Measurements from ENCODE around the gene NPHP4. TPM values are rescaled to one million over a fixed set of nuclear protein-coding genes. Genes with fewer than 3 reads are reported as not detected.

The NPHP4 gene
- polyA plus RNA-seq, 2 donors, result 2.9 to 4.4 TPM

GRCh38 chr1:6012529-6013318, 20.5 kb upstream of the NPHP4 start:
- H3K36me3 ChIP-seq (ENCODE audit: control insufficient read depth in 2 of 2, insufficient read depth in 2 of 2, low read length in 1 of 2), result peaks cover 0 to 2% of the 10 kb centered on the region in 2 donors
- peaks cover 0 to 11% of the 10 kb centered on the region in 2 donors for H3K4me1 ChIP-seq (ENCODE audit: control insufficient read depth in 2 of 2, insufficient read depth in 2 of 2, low read length in 1 of 2)
- H3K27ac ChIP-seq (ENCODE audit: low read depth in 2 of 2, low read length in 1 of 2), result no peak overlapping the region
- 83 to 88% methylated on average over 16 to 17 of the region's 17 CpGs for WGBS, 2 donors
- no peak overlapping the region for H3K4me3 ChIP-seq (ENCODE audit: low read depth in 1 of 2, low read length in 2 of 2)
- no peaks in the 10 kb centered on the region for H3K27me3 ChIP-seq (ENCODE audit: control insufficient read depth in 1 of 2, insufficient read depth in 2 of 2, low read length in 2 of 2)
- no peaks in the 10 kb centered on the region for H3K9me3 ChIP-seq (ENCODE audit: control insufficient read depth in 2 of 2, insufficient read depth in 1 of 2, low read depth in 1 of 2, low read length in 1 of 2)

GRCh38 chr1:6011946-6012258, 19.7 kb upstream of the NPHP4 start:
- H3K4me3 ChIP-seq (ENCODE audit: low read depth in 1 of 2, low read length in 2 of 2), result no peak overlapping the region
- peaks cover 0 to 2% of the 10 kb centered on the region in 2 donors for H3K36me3 ChIP-seq (ENCODE audit: control insufficient read depth in 2 of 2, insufficient read depth in 2 of 2, low read length in 1 of 2)
- H3K9me3 ChIP-seq (ENCODE audit: control insufficient read depth in 2 of 2, insufficient read depth in 1 of 2, low read depth in 1 of 2, low read length in 1 of 2), result no peaks in the 10 kb centered on the region
- peaks cover 0 to 7% of the 10 kb centered on the region in 2 donors for H3K4me1 ChIP-seq (ENCODE audit: control insufficient read depth in 2 of 2, insufficient read depth in 2 of 2, low read length in 1 of 2)
- 97 to 98% methylated on average over 3 of the region's 3 CpGs for WGBS, 2 donors
- no peak overlapping the region for H3K27ac ChIP-seq (ENCODE audit: low read depth in 2 of 2, low read length in 1 of 2)
- H3K27me3 ChIP-seq (ENCODE audit: control insufficient read depth in 1 of 2, insufficient read depth in 2 of 2, low read length in 2 of 2), result no peaks in the 10 kb centered on the region

GRCh38 chr1:6011161-6011945, 19.1 kb upstream of the NPHP4 start:
- 75 to 86% methylated on average over 19 of the region's 19 CpGs for WGBS, 2 donors
- no peak overlapping the region for H3K27ac ChIP-seq (ENCODE audit: low read depth in 2 of 2, low read length in 1 of 2)
- peaks cover 0 to 4% of the 10 kb centered on the region in 2 donors for H3K4me1 ChIP-seq (ENCODE audit: control insufficient read depth in 2 of 2, insufficient read depth in 2 of 2, low read length in 1 of 2)
- no peaks in the 10 kb centered on the region for H3K9me3 ChIP-seq (ENCODE audit: control insufficient read depth in 2 of 2, insufficient read depth in 1 of 2, low read depth in 1 of 2, low read length in 1 of 2)
- H3K27me3 ChIP-seq (ENCODE audit: control insufficient read depth in 1 of 2, insufficient read depth in 2 of 2, low read length in 2 of 2), result no peaks in the 10 kb centered on the region
- H3K4me3 ChIP-seq (ENCODE audit: low read depth in 1 of 2, low read length in 2 of 2), result no peak overlapping the region
- peaks cover 0 to 2% of the 10 kb centered on the region in 2 donors for H3K36me3 ChIP-seq (ENCODE audit: control insufficient read depth in 2 of 2, insufficient read depth in 2 of 2, low read length in 1 of 2)

GRCh38 chr1:6010554-6010953, 18.3 kb upstream of the NPHP4 start:
- Histone ChIP-seq H3K36me3 (ENCODE audit: control insufficient read depth in 2 of 2, insufficient read depth in 2 of 2, low read length in 1 of 2) (peaks cover 0 to 2% of the 10 kb centered on the region in 2 donors), H3K4me3 (ENCODE audit: low read depth in 1 of 2, low read length in 2 of 2) (no peak overlapping the region), H3K9me3 (ENCODE audit: control insufficient read depth in 2 of 2, insufficient read depth in 1 of 2, low read depth in 1 of 2, low read length in 1 of 2) (no peaks in the 10 kb centered on the region), H3K27ac (ENCODE audit: low read depth in 2 of 2, low read length in 1 of 2) (no peak overlapping the region), H3K27me3 (ENCODE audit: control insufficient read depth in 1 of 2, insufficient read depth in 2 of 2, low read length in 2 of 2) (no peaks in the 10 kb centered on the region), H3K4me1 (ENCODE audit: control insufficient read depth in 2 of 2, insufficient read depth in 2 of 2, low read length in 1 of 2) (no peaks in the 10 kb centered on the region)
- 85 to 88% methylated on average over 10 of the region's 10 CpGs for WGBS, 2 donors

- Histone ChIP-seq H3K27ac (ENCODE audit: low read depth in 2 of 2, low read length in 1 of 2) (no peak overlapping the region), H3K4me3 (ENCODE audit: low read depth in 1 of 2, low read length in 2 of 2) (no peak overlapping the region), H3K36me3 (ENCODE audit: control insufficient read depth in 2 of 2, insufficient read depth in 2 of 2, low read length in 1 of 2) (peaks cover 0 to 2% of the 10 kb centered on the region in 2 donors), H3K4me1 (ENCODE audit: control insufficient read depth in 2 of 2, insufficient read depth in 2 of 2, low read length in 1 of 2) (no peaks in the 10 kb centered on the region), H3K27me3 (ENCODE audit: control insufficient read depth in 1 of 2, insufficient read depth in 2 of 2, low read length in 2 of 2) (no peaks in the 10 kb centered on the region), H3K9me3 (ENCODE audit: control insufficient read depth in 2 of 2, insufficient read depth in 1 of 2, low read depth in 1 of 2, low read length in 1 of 2) (no peaks in the 10 kb centered on the region)
- WGBS, 2 donors, result 89 to 94% methylated on average over 23 of the region's 23 CpGs
Observed at GRCh38 chr1:6009120-6010040, 17.2 kb upstream of the NPHP4 start.

- no peak overlapping the region for H3K4me3 ChIP-seq (ENCODE audit: low read depth in 1 of 2, low read length in 2 of 2)
- H3K9me3 ChIP-seq (ENCODE audit: control insufficient read depth in 2 of 2, insufficient read depth in 1 of 2, low read depth in 1 of 2, low read length in 1 of 2), result no peaks in the 10 kb centered on the region
- no peaks in the 10 kb centered on the region for H3K27me3 ChIP-seq (ENCODE audit: control insufficient read depth in 1 of 2, insufficient read depth in 2 of 2, low read length in 2 of 2)
- 74 to 75% methylated on average over 6 of the region's 6 CpGs for WGBS, 2 donors
- no peaks in the 10 kb centered on the region for H3K4me1 ChIP-seq (ENCODE audit: control insufficient read depth in 2 of 2, insufficient read depth in 2 of 2, low read length in 1 of 2)
- peaks cover 0 to 2% of the 10 kb centered on the region in 2 donors for H3K36me3 ChIP-seq (ENCODE audit: control insufficient read depth in 2 of 2, insufficient read depth in 2 of 2, low read length in 1 of 2)
- no peak overlapping the region for H3K27ac ChIP-seq (ENCODE audit: low read depth in 2 of 2, low read length in 1 of 2)
Observed at GRCh38 chr1:6008696-6009095, 16.5 kb upstream of the NPHP4 start.

GRCh38 chr1:6008084-6008415, 15.8 kb upstream of the NPHP4 start:
- Histone ChIP-seq H3K9me3 (ENCODE audit: control insufficient read depth in 2 of 2, insufficient read depth in 1 of 2, low read depth in 1 of 2, low read length in 1 of 2) (no peaks in the 10 kb centered on the region), H3K4me1 (ENCODE audit: control insufficient read depth in 2 of 2, insufficient read depth in 2 of 2, low read length in 1 of 2) (no peaks in the 10 kb centered on the region), H3K27ac (ENCODE audit: low read depth in 2 of 2, low read length in 1 of 2) (no peak overlapping the region), H3K4me3 (ENCODE audit: low read depth in 1 of 2, low read length in 2 of 2) (no peak overlapping the region), H3K27me3 (ENCODE audit: control insufficient read depth in 1 of 2, insufficient read depth in 2 of 2, low read length in 2 of 2) (no peaks in the 10 kb centered on the region), H3K36me3 (ENCODE audit: control insufficient read depth in 2 of 2, insufficient read depth in 2 of 2, low read length in 1 of 2) (peaks cover 0 to 2% of the 10 kb centered on the region in 2 donors)
- 83 to 86% methylated on average over 11 of the region's 11 CpGs for WGBS, 2 donors

GRCh38 chr1:6007318-6008083, 15.3 kb upstream of the NPHP4 start:
- H3K4me1 ChIP-seq (ENCODE audit: control insufficient read depth in 2 of 2, insufficient read depth in 2 of 2, low read length in 1 of 2), result no peaks in the 10 kb centered on the region
- H3K27me3 ChIP-seq (ENCODE audit: control insufficient read depth in 1 of 2, insufficient read depth in 2 of 2, low read length in 2 of 2), result no peaks in the 10 kb centered on the region
- no peak overlapping the region for H3K27ac ChIP-seq (ENCODE audit: low read depth in 2 of 2, low read length in 1 of 2)
- H3K4me3 ChIP-seq (ENCODE audit: low read depth in 1 of 2, low read length in 2 of 2), result no peak overlapping the region
- whole genome bisulfite sequencing, 2 donors, result 73 to 82% methylated on average over 25 of the region's 25 CpGs
- H3K36me3 ChIP-seq (ENCODE audit: control insufficient read depth in 2 of 2, insufficient read depth in 2 of 2, low read length in 1 of 2), result no peaks in the 10 kb centered on the region
- no peaks in the 10 kb centered on the region for H3K9me3 ChIP-seq (ENCODE audit: control insufficient read depth in 2 of 2, insufficient read depth in 1 of 2, low read depth in 1 of 2, low read length in 1 of 2)

- no peak overlapping the region for H3K4me3 ChIP-seq (ENCODE audit: low read depth in 1 of 2, low read length in 2 of 2)
- H3K27me3 ChIP-seq (ENCODE audit: control insufficient read depth in 1 of 2, insufficient read depth in 2 of 2, low read length in 2 of 2), result no peaks in the 10 kb centered on the region
- H3K36me3 ChIP-seq (ENCODE audit: control insufficient read depth in 2 of 2, insufficient read depth in 2 of 2, low read length in 1 of 2), result no peaks in the 10 kb centered on the region
- H3K9me3 ChIP-seq (ENCODE audit: control insufficient read depth in 2 of 2, insufficient read depth in 1 of 2, low read depth in 1 of 2, low read length in 1 of 2), result no peaks in the 10 kb centered on the region
- WGBS, 2 donors, result 80 to 90% methylated on average over 12 of the region's 12 CpGs
- H3K27ac ChIP-seq (ENCODE audit: low read depth in 2 of 2, low read length in 1 of 2), result no peak overlapping the region
- H3K4me1 ChIP-seq (ENCODE audit: control insufficient read depth in 2 of 2, insufficient read depth in 2 of 2, low read length in 1 of 2), result no peaks in the 10 kb centered on the region
Observed at GRCh38 chr1:6006882-6007281, 14.7 kb upstream of the NPHP4 start.
